CD4-positive, alpha-beta T cell treated with Interleukin-6 at 100 ng/mL for 8 hours (primary cell): ENCODE results near the gene PRR11.
"Not testable (repeated sequence)": the region's sequence is repeated elsewhere in the genome, so short reads cannot be mapped to it uniquely, and the experiment has no call there.

Source experiments
- DNase-seq: peaks from one replicate; pipeline ENCODE4 v3.0.0-alpha.2; 2020; ENCODE audit warnings: mixed read lengths, low spot score

Gene PRR11

GRCh38 chr17:59151591-59151990 lies 4.0 kb upstream of the PRR11 start:
- no peak for DNase-seq

DNA sequence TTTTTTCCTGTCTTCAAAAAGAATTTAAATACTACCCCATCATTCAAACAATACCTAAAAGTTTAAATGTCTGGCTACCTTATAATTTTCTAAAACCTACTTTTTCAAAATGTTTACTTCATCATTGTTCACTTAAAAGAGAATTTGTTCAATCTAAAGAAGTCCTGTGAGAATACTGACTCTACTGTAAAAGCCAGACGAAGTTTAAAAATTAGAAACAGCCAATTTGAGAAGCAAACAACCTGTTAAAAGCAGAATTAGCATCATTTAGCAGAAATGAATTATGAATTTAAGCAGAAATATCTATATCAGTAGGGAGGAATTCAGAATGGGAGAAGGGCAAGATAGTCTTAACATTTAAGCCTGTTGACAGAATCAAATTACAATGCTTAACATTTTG lies 2.6 kb upstream of the PRR11 start:
- DNase-seq = no peak

- DNase-seq = peak; percentile 14
Observed at GRCh38 chr17:59154292-59154720, 1.2 kb upstream of the PRR11 start.

GRCh38 chr17:59154721-59155438 lies 666 bp upstream of the PRR11 start, which contains the start of gene SKA2:
Gene SKA2, minus strand, starts transcription at chr17:59155186. Its CDS starts 23 bp downstream, at chr17:59155163.
- no peak for DNase-seq

DNA sequence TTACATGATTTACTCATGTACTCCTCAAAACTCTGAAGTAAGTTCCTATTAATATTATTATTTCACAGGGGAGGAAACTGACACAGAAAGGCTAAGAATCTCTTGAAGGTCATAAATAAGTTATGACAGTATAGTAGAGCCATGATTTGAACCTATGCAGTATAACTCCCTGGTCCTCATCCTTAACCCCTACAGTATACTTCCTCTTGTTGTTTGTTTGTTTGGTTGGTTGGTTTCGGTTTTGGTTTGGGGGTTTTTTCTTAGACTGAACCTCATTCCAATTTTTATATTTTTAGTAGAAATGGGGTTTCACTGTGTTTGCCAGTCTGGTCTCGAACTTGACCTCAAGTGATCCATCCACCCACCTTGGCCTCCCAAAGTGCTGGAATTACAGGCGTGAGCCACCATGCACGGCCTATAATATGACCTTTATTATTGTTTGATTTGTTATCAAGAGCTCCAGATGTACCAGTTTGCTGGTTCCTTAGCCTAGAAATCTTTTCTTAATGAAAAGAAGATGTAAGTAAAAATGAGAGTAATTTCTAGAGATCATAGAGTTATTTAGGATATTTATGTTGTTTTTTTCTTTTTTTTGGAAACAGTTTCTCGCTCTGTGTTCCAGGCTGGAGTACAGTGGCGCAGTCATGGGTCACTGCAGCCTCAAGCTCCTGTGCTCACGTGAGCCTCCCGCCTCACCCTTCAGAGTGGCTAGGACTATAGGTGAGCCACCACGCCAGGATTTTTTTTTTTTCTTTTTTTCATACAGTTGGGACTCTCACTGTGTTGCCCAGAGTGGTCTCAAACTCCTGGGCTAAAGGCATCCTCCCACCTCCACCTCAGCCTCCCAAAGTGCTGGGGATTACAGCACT lies 4.8 kb downstream of the PRR11 start:
- DNase-seq = peak; percentile 8

DNA sequence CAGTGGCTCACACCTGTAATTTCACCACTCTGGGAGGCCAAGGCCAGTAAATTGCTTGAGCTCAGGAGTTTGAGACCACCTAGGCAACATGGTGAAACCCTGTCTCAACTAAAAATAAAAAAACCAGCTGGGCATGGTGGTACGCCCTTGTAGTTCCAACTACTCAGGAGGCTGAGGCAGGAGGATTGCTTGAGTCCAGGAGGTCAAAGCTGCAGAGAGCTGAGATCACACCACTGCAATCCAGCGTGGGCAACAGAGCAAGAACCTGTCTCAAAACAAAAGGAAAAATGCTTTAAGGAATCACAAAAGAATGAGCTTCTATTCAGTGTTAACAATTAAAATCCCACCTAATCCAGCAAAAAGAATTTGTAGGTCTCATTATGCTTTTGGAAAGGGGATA lies 5.9 kb downstream of the PRR11 start:
- no peak for DNase-seq

DNA sequence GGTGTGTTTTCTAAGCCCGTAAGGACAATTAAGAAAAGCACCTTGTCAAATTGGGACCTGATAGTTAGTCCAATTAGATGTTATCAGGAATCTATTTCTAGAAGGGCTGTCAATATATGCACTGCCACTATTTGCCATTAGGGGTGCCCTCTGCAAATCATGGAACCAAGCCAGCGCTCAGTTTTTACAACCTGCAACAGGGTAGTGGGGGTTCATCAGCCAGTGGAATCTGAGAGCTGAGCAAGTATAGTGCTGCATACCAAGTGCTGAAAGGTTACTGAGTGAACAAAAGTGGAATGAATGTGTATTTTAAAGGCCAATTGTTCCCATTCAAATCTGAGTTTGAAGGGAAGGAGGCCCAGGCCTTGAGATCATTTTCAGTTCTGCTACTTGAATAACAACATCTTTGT lies 10.4 kb downstream of the PRR11 start:
- DNase-seq = peak; percentile 52

GRCh38 chr17:59167571-59168001 lies 12.0 kb downstream of the PRR11 start:
- no peak for DNase-seq

DNA sequence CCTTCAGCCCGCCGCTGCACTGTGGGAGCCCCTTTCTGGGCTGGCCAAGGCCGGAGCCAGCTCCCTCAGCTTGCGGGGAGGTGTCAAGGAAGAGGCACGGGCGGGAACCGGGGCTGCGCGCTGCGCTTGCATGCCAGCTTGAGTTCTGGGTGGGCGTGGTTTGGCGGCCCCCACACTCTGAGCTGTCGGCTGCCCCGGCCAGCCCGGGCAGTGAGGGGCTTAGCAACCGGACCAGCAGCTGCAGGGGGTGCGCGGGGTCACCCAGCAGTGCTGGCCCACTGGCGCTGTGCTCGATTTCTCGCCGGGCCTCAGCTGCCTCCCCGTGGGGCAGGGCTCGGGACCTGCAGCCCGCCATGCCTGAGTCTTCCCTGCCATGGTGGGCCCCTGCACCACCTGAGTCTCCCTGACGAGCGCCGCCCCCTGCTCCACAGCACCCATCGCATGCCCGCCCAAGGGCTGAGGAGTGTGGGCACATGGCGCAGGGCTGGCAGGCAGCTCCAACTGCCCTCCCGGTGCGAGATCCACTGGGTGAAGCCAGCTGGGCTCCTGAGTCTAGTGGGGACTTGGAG lies 17.0 kb downstream of the PRR11 start:
- no peak for DNase-seq

- DNase-seq = no peak
Observed at GRCh38 chr17:59174671-59175070, 19.1 kb downstream of the PRR11 start.

- DNase-seq = no peak
Observed at GRCh38 chr17:59175076-59175475, 19.5 kb downstream of the PRR11 start.

GRCh38 chr17:59178266-59178985 lies 22.9 kb downstream of the PRR11 start:
- DNase-seq = no peak

GRCh38 chr17:59179601-59180000 lies 24.1 kb downstream of the PRR11 start:
- DNase-seq = not testable (repeated sequence)

DNA sequence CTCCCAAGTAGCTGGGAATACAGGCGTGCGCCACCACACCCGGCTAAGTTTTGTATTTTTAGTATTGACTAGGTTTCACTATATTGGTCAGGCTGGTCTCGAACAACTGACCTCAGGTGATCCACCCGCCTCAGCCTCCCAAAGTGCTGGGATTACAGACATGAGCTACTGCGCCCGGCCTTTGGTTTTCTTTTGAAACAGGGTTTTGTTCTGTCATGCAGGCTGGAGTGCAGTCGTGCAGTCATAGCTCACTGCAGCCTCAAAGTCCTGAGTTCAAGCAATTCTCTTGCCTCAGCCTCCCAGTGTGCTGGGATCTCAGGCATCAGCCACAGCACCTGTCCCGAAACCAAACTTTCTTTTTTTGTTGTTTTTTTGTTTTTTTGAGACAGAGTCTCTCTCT lies 25.1 kb downstream of the PRR11 start:
- DNase-seq = no peak

- no peak for DNase-seq
Observed at GRCh38 chr17:59181481-59181880, 25.9 kb downstream of the PRR11 start.

GRCh38 chr17:59185997-59186396 lies 30.5 kb downstream of the PRR11 start:
- no peak for DNase-seq

DNA sequence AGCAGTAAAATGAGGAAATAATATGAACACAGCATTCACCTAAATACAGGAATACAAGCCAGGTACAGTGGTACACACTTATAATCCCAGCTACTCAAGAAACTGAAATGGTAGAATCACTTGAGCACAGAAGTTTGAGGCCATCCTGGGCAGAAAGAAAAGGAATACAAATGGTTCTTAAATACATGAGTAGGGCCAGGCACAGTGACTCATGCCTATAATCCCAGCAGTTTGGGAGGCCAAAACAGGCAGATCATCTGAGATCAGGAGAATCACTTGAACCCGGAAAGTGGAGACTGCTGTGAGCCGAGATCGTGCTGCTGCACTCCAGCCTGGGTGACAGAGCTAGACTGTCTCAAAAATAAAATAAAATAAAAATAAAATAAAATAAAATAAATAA lies 31.3 kb downstream of the PRR11 start:
- DNase-seq = no peak

DNA sequence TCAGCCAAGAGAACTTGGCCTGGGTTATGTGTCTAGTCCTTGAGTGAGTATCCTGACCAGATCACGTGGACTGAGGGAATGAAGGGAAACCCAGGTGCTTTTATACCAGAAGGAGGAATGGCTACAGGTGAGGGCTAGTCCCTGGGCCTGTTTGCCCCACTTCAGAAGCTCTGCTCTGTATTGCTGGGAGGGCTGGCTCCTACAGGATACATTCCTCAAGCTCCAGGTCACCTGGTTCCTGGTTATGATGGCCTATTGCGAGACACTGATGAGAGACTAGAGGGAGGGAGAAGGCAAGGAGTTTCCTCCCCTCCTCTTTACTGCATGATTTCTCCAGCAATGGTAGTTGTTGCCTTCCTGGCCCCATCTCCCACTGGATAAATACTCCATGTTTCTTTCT lies 35.3 kb downstream of the PRR11 start:
- DNase-seq = no peak

DNA sequence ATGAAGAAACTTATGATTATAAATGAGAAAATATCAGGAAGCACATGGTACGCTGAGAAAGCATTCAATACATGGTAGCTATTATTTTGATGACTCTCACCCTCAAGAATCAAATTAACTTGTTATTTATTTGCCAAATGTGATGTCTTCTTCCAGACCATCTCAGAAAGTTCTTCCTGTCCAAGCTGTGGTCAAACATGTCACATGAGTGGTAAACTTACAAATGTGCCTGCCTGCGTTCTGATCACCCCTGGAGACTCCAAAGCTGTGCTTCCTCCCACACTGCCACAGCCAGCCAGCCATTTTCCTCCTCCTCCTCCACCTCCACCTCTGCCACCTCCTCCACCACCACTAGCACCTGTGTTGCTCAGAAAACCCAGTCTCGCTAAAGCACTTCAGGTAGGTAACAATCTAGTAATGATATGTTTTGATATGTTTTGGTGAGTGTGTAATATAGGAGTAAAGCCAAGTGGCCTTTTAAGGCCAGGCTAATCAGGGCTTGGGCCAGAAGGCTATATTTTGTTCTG lies 37.9 kb downstream of the PRR11 start:
- no peak for DNase-seq

DNA sequence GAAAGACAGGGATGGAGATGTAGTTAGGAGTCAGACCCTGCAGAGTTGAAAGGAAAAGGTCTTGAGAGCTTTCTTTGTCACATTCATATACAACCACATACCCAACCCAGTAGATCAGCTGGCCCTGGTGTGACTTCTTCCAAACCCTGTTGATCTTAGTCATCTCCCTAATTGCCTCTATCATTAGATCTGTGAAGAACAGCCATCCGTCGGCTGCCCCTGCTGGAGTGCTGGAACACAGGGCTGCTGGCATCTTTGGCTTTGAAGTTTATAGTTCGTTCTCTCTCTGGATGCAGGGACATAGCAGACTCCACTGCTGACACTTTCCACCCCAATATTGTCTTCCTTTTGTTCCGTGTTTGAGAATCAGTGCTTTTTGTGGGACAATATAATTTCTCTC lies 43.9 kb downstream of the PRR11 start:
- no peak for DNase-seq

- DNase-seq = no peak
Observed at GRCh38 chr17:59202320-59202719, 46.8 kb downstream of the PRR11 start.

DNA sequence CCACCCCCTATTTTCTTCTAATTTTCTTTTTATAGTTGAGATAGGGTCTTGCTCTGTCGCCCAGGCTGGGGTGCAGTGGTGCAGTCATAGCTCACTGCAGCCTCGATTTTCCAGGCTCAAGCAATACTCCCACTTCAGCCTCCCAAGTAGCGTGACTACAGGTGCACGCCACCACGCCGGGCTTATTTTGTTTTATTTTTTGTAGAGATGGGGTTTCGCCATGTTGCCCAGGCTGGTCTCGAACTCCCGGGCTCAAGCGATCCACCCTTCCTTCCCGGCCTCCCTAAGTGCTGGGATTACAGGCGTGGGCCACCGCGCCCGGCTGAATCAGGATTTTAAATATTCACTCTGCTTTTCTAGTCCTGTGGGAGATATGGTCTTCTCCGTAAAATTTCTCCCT lies 63.8 kb downstream of the PRR11 start:
- no peak for DNase-seq
